GM23338 (cell line): ENCODE data around the gene SMIM13.

ENCODE experiments used
- CREB1 ChIP-seq: fragments of 250-450 bp; sonication (Bioruptor Pico); IDR thresholded peaks from 2 replicates; pipeline ENCODE4 v1.5.0; 2020; ENCODE audit warnings: low read depth, mild to moderate bottlenecking, moderate library complexity
- EZH2 ChIP-seq: fragments of 200-600 bp; sonication (generic); IDR thresholded peaks from one replicate; pipeline ENCODE4 v1.8.0; 2017; ENCODE audit warnings: antibody characterized with exemption, mild to moderate bottlenecking, low read depth; ENCODE audit not compliant: unreplicated experiment
- EZH2phosphoT487 ChIP-seq: fragments of 200-600 bp; sonication (generic); IDR thresholded peaks from one replicate; pipeline ENCODE4 v1.8.1; 2018; ENCODE audit warnings: antibody characterized with exemption; ENCODE audit not compliant: unreplicated experiment
- JUNB ChIP-seq: IDR thresholded peaks from one replicate; pipeline ENCODE4 v1.6.1; 2016; ENCODE audit warnings: antibody characterized with exemption; ENCODE audit not compliant: unreplicated experiment
- NANOG ChIP-seq: IDR thresholded peaks from 2 replicates; pipeline ENCODE4 v1.6.1; 2016; ENCODE audit warnings: antibody characterized with exemption, borderline replicate concordance
- POLR2AphosphoS5 ChIP-seq: IDR thresholded peaks from 2 replicates; pipeline ENCODE4 v1.6.1; 2016; ENCODE audit warnings: antibody characterized with exemption, low read depth
- STAT1 ChIP-seq: IDR thresholded peaks from one replicate; pipeline ENCODE4 v1.6.1; 2016; ENCODE audit warnings: antibody characterized with exemption; ENCODE audit not compliant: unreplicated experiment
- ZNF331 ChIP-seq: fragments of 250-450 bp; sonication (Bioruptor Pico); IDR thresholded peaks from 2 replicates; pipeline ENCODE4 v1.5.0; 2020; ENCODE audit warnings: low read depth, mild to moderate bottlenecking, moderate library complexity
- TF ChIP-seq, protein P1 (sequence below), 2 experiments: fragments of 200-600 bp in 1 of 2; sonication (generic) in 1 of 2; conservative IDR thresholded peaks; 2 replicates each; pipeline versions ENCODE4 v1.5.1 to v1.6.1; 2016 to 2017; ENCODE audit warnings: antibody characterized with exemption in 2 of 2, low read depth in 2 of 2, mild to moderate bottlenecking in 2 of 2, moderate library complexity in 1 of 2
- TF ChIP-seq, protein P2 (sequence below): IDR thresholded peaks from 2 replicates; pipeline ENCODE4 v1.6.1; 2016; ENCODE audit warnings: antibody characterized with exemption
- TF ChIP-seq, protein P3 (sequence below): IDR thresholded peaks from one replicate; pipeline ENCODE4 v1.6.1; 2018; ENCODE audit warnings: antibody characterized with exemption; ENCODE audit not compliant: unreplicated experiment

DNA sequence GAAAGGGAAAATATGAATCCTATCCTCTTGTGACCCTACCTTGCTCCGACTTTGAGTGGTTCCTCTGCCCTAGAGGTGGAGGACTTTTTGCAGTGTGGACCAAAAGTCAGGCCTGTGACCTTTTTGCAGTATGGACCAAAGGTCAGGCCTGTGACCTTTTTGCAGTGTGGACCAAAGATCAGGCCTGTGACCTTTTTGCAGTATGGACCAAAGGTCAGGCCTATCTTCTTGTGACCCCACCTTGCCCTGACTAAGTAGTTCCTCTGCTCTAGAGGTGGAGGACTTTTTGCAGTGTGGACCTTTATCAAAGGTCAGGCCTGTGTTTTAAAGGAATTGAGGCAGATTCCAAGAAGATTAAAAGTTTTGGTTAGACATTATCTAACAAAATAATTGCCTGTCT lies 28.7 kb downstream of the SMIM13 start:
- TF ChIP-seq, protein P1, sequence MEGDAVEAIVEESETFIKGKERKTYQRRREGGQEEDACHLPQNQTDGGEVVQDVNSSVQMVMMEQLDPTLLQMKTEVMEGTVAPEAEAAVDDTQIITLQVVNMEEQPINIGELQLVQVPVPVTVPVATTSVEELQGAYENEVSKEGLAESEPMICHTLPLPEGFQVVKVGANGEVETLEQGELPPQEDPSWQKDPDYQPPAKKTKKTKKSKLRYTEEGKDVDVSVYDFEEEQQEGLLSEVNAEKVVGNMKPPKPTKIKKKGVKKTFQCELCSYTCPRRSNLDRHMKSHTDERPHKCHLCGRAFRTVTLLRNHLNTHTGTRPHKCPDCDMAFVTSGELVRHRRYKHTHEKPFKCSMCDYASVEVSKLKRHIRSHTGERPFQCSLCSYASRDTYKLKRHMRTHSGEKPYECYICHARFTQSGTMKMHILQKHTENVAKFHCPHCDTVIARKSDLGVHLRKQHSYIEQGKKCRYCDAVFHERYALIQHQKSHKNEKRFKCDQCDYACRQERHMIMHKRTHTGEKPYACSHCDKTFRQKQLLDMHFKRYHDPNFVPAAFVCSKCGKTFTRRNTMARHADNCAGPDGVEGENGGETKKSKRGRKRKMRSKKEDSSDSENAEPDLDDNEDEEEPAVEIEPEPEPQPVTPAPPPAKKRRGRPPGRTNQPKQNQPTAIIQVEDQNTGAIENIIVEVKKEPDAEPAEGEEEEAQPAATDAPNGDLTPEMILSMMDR (conservative IDR thresholded peaks at IDR 0.05; ENCODE audit: low read depth in 2 of 2): no peak
- TF ChIP-seq EZH2: no peak
- TF ChIP-seq POLR2AphosphoS5: no peak
- TF ChIP-seq NANOG: no peak
- TF ChIP-seq ZNF331: no peak
- TF ChIP-seq, protein P2, sequence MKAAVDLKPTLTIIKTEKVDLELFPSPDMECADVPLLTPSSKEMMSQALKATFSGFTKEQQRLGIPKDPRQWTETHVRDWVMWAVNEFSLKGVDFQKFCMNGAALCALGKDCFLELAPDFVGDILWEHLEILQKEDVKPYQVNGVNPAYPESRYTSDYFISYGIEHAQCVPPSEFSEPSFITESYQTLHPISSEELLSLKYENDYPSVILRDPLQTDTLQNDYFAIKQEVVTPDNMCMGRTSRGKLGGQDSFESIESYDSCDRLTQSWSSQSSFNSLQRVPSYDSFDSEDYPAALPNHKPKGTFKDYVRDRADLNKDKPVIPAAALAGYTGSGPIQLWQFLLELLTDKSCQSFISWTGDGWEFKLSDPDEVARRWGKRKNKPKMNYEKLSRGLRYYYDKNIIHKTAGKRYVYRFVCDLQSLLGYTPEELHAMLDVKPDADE: no peak
- no peak for TF ChIP-seq JUNB
- TF ChIP-seq, protein P3, sequence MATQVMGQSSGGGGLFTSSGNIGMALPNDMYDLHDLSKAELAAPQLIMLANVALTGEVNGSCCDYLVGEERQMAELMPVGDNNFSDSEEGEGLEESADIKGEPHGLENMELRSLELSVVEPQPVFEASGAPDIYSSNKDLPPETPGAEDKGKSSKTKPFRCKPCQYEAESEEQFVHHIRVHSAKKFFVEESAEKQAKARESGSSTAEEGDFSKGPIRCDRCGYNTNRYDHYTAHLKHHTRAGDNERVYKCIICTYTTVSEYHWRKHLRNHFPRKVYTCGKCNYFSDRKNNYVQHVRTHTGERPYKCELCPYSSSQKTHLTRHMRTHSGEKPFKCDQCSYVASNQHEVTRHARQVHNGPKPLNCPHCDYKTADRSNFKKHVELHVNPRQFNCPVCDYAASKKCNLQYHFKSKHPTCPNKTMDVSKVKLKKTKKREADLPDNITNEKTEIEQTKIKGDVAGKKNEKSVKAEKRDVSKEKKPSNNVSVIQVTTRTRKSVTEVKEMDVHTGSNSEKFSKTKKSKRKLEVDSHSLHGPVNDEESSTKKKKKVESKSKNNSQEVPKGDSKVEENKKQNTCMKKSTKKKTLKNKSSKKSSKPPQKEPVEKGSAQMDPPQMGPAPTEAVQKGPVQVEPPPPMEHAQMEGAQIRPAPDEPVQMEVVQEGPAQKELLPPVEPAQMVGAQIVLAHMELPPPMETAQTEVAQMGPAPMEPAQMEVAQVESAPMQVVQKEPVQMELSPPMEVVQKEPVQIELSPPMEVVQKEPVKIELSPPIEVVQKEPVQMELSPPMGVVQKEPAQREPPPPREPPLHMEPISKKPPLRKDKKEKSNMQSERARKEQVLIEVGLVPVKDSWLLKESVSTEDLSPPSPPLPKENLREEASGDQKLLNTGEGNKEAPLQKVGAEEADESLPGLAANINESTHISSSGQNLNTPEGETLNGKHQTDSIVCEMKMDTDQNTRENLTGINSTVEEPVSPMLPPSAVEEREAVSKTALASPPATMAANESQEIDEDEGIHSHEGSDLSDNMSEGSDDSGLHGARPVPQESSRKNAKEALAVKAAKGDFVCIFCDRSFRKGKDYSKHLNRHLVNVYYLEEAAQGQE: no peak
- TF ChIP-seq STAT1: no peak
- TF ChIP-seq CREB1 (CRISPR knock-in tag): no peak
- TF ChIP-seq EZH2phosphoT487: no peak
